ENCODE measurements around the gene OLFM2.
A peak's percentile ranks its signal among the peaks of the same experiment; 100 is the strongest.
"Not testable (repeated sequence)": the region's sequence is repeated elsewhere in the genome, so short reads cannot be mapped to it uniquely, and the experiment has no call there.

OLFM2 gene

DNA sequence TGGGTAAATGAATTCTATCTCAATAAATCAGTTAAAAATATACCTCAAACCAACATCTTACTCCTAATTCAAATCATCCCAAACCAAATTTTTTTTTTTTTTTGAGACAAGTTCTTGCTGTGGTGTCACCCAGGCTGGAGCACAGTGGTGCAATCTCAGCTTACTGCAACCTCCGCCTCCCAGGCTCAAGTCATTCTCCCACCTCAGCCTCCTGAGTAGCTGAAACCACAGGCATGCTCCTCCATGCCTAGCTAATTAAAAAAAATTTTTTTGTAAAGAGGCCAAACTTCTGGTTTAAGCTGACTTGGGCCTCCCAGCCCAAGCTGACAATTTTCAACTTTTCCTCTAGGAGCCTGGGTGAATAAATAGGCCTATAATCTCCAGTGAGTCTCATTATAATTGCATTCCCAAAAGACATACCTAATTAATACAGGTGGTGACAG lies 22.1 kb upstream of the OLFM2 start:
- H3K4me3 ChIP-seq (ENCODE audit: control insufficient read depth, low read depth, low read length) = no peak overlapping the region
- DNase-seq (ENCODE audit: low read depth) = peak; percentile 93
- TF ChIP-seq CTCF (conservative IDR thresholded peaks at IDR 0.05; ENCODE audit: control insufficient read depth, insufficient read depth, low read depth, low read length) = peak; percentile 5

- DNase-seq (ENCODE audit: low read depth) = peak; percentile 59
- H3K4me3 ChIP-seq (ENCODE audit: control insufficient read depth, low read depth, low read length) = no peak overlapping the region
- TF ChIP-seq CTCF (conservative IDR thresholded peaks at IDR 0.05; ENCODE audit: control insufficient read depth, insufficient read depth, low read depth, low read length) = no peak
These were observed 20.6 kb upstream of the OLFM2 start for GRCh38 chr19:9956956-9957355.

GRCh38 chr19:9953802-9954542 lies 17.7 kb upstream of the OLFM2 start:
- TF ChIP-seq CTCF (conservative IDR thresholded peaks at IDR 0.05; ENCODE audit: control insufficient read depth, insufficient read depth, low read depth, low read length) = no peak
- no peak for DNase-seq (ENCODE audit: low read depth)
- no peak overlapping the region for H3K4me3 ChIP-seq (ENCODE audit: control insufficient read depth, low read depth, low read length)

GRCh38 chr19:9952276-9952675 lies 16.0 kb upstream of the OLFM2 start:
- DNase-seq (ENCODE audit: low read depth) = no peak
- no peak overlapping the region for H3K4me3 ChIP-seq (ENCODE audit: control insufficient read depth, low read depth, low read length)
- no peak for TF ChIP-seq CTCF (conservative IDR thresholded peaks at IDR 0.05; ENCODE audit: control insufficient read depth, insufficient read depth, low read depth, low read length)

DNA sequence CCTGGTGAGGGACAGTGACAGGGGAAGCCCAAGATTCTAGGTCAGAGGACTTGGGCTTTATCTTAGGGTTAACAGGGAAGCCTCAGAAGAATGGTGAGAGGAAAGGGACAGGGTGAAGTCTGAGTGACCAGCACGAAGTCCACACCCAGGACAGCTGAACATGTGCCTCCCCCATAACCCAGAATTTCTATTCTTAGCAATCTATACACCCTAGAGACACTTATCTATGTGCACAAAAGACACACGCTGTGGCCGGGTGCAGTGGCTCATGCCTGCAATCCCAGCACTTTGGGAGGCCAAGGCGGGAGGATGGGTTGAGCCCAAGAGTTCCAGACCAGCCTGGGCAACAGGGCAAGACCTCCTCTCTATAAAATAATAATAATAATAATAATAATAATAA lies 11.1 kb upstream of the OLFM2 start:
- DNase-seq (ENCODE audit: low read depth) = no peak
- TF ChIP-seq CTCF (conservative IDR thresholded peaks at IDR 0.05; ENCODE audit: control insufficient read depth, insufficient read depth, low read depth, low read length) = no peak
- no peak overlapping the region for H3K4me3 ChIP-seq (ENCODE audit: control insufficient read depth, low read depth, low read length)

DNA sequence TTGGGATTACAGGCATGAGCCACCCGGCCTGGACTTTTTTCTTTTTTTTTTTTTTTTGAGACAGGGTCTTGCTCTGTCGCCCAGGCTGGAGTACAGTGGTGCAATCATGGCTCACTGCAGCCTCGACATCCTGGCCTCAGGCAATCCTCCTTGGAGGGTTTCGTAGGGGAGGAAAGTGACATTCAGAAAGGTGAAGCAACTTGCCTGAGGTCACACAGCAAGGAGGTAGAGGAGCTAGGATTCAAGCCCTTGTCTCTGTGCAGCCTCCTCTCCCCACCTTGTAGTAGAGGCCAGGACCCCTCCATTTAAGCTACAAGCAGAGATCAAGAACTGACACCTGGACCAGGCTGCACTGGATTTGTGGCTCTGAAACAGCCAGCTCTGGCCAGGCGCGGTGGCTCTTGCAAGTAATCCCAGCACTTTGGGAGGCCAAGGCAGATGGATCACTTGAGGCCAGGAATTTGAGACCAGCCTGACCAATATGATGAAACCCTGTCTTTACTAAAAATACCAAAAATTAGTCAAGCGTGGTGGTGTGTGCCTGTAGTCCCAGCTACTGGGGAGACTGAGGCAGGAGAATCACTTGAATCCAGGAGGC lies 10.3 kb upstream of the OLFM2 start:
- H3K4me3 ChIP-seq (ENCODE audit: control insufficient read depth, low read depth, low read length); DNase-seq (ENCODE audit: low read depth): not testable (repeated sequence)

GRCh38 chr19:9945319-9945966 lies 9.1 kb upstream of the OLFM2 start:
- peak; percentile 100 for DNase-seq (ENCODE audit: low read depth)
- no peak overlapping the region for H3K4me3 ChIP-seq (ENCODE audit: control insufficient read depth, low read depth, low read length)
- TF ChIP-seq CTCF (conservative IDR thresholded peaks at IDR 0.05; ENCODE audit: control insufficient read depth, insufficient read depth, low read depth, low read length) = peak; percentile 34

Data from fibroblast of mammary gland (primary cell).